Coronary artery (tissue), 2 donors: Measurements from ENCODE around the gene B4GALT2.

Experiments used
- DNase-seq: peaks from one replicate; pipeline ENCODE4 v3.0.0-alpha.2; 2017; ENCODE audit warnings: low spot score
- H3K27ac ChIP-seq, 2 donors: fragments of 200-600 bp; sonication (generic); one replicate each; pipeline ENCODE4 v1.5.1; 2016 to 2019
- H3K4me3 ChIP-seq: fragments of 200-600 bp; sonication (generic); 2 replicates; pipeline ENCODE4 v1.5.1; 2016; ENCODE audit warnings: mild to moderate bottlenecking, moderate library complexity
- TF ChIP-seq, protein P1 (sequence below): fragments of 200-600 bp; sonication (generic); IDR thresholded peaks from one replicate; pipeline ENCODE4 v1.5.1; 2019; ENCODE audit warnings: antibody characterized with exemption

The B4GALT2 gene

DNA sequence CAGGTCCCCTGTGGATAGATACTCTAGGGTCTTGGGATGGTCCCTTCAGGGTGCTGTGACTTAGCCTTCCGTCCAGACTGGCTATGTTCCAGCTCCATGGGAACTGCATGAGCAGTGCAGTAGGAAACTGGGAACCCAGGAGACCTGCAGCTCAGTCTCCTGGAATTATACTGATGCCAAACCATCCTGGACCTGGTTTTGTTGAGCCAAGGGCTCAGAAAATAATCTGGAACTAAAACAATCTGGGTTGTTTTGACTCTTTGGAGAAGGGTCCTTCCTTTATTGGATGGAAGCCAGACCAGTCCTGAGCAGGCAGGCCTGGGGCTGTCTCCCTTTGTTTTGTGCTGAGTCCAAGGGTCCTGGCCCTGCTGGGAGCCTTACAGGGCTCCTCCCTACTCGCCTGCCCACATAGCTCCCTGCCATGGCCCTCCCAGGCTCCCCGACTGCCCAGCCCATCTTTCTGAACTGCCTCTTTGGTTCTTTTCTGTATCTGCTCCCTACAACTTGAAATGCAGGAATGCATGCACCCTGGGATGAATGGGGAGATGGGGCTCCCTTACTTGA, 31.1 kb upstream of the B4GALT2 start:
- TF ChIP-seq, protein P1, sequence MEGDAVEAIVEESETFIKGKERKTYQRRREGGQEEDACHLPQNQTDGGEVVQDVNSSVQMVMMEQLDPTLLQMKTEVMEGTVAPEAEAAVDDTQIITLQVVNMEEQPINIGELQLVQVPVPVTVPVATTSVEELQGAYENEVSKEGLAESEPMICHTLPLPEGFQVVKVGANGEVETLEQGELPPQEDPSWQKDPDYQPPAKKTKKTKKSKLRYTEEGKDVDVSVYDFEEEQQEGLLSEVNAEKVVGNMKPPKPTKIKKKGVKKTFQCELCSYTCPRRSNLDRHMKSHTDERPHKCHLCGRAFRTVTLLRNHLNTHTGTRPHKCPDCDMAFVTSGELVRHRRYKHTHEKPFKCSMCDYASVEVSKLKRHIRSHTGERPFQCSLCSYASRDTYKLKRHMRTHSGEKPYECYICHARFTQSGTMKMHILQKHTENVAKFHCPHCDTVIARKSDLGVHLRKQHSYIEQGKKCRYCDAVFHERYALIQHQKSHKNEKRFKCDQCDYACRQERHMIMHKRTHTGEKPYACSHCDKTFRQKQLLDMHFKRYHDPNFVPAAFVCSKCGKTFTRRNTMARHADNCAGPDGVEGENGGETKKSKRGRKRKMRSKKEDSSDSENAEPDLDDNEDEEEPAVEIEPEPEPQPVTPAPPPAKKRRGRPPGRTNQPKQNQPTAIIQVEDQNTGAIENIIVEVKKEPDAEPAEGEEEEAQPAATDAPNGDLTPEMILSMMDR, result no peak
- no peak for DNase-seq
- peak overlapping the region; percentile 92 to 98 for H3K27ac ChIP-seq
- peak overlapping the region; percentile 98 for H3K4me3 ChIP-seq

DNA sequence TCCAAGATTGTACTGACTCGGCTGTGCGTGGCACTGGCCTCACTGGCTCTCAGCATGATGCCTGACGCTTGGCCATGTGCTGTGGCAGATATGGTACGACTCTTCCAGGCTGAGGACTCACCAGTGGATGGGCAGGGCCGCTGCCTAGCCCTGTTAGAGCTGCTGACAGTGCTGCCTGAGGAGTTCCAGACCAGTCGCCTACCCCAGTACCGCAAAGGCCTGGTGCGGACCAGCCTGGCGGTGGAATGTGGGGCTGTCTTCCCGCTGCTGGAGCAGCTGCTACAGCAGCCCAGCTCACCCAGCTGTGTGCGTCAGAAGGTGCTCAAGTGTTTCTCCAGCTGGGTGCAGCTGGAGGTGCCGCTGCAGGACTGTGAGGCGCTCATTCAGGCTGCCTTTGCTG, 29.3 kb upstream of the B4GALT2 start:
- no peak for DNase-seq
- TF ChIP-seq, protein P1, result no peak
- H3K27ac ChIP-seq, result no peak overlapping the region
- H3K4me3 ChIP-seq, result no peak overlapping the region

DNA sequence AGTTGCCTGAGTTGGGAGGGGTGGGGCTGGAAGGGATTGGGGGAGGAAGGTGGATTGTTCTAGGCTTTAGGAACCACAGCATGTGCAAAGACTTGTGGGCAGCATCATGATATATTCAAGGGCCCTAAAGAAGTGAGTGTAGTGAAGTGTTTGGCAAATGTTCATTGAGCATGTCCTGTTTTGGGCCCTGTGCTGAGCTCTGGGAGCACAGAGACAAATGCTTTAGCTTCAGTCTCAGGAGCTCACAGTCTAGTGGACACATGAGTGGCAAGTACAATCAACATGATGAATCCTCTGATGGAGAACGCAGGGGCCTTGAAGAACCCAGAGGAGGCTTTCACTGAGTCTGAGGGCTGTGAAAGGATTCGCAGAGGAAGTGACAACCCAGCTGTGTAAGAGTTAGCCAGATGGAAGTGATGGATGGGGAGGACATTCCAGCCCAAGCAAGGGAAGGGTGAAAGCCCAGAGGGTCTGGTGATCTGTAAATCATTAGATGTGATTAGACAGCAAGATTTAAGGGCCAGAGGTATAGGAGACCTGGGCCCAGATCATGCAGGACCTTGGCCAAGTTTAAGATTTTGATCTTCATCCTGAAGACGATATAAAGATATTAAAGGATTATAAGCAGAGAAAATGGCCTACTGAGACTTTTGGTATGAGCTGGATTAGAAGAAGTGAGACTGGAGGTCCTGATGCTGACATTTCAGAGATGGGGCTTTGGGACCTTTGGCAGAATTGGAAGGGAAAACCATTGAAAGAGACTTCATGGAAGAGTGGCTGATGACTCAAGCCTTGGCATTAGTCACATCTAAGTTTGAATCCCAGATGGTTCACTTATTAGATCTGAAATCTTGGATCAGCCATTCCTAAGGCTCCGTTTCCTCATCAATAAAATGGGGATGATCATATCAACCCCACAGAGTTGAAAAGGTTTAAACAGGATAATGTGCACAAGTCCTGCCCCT, 27.7 kb upstream of the B4GALT2 start:
- TF ChIP-seq, protein P1, result no peak
- H3K27ac ChIP-seq, result no peak overlapping the region
- DNase-seq, result no peak
- H3K4me3 ChIP-seq, result no peak overlapping the region

DNA sequence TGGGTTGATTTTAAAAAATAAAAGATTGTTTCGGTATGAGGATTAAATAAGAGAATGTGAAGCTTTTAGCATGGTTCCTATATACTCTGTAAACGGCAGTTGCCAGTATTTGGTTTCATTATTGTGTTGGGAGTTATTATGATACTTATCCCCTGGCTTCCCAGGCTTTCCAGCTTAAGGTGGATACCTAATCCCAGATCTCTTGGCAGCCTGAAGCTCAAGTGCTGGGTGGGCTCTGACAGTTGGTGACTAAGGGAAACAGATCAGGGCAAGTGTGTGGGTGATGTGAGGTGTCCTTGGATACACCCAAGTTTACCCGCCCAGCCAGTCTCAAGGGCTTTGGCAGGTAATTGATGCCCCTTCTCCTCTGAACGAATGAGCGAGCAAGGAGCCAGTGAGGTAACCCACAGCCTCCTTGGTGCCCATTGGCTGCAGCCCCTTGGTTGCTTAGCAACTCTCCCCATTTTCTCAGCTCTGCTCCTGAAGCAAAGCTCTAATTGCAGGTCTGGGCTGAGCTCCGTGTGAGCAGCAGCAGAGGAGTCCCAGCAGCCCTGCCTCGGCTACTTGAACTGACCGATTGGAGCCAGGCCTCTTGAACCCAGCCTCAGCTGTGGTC, 26.2 kb upstream of the B4GALT2 start:
- Histone ChIP-seq H3K27ac (no peak overlapping the region), H3K4me3 (no peak overlapping the region)
- TF ChIP-seq, protein P1, result no peak
- no peak for DNase-seq

DNA sequence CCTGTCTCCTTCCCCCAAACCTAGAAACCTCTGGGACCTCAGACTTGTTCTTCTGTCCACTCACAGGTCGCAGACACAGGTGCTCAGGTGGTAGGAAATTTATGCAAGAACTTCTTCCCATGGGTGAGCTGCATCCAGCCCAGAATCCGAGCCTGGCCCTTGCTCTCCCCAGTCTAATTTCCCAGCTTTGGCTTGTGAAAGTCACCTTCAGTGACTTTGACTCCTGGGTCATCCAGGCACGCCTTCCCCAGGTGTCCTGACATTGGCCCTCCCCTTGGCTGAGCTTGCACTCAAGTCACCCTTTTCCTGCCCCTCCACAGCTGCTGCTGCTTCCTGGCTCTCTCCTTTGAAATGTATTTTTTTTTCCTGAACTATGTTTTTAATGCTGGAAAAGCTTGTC, 25.6 kb upstream of the B4GALT2 start:
- TF ChIP-seq, protein P1, result no peak
- DNase-seq, result no peak
- H3K27ac ChIP-seq, result no peak overlapping the region
- H3K4me3 ChIP-seq, result no peak overlapping the region

DNA sequence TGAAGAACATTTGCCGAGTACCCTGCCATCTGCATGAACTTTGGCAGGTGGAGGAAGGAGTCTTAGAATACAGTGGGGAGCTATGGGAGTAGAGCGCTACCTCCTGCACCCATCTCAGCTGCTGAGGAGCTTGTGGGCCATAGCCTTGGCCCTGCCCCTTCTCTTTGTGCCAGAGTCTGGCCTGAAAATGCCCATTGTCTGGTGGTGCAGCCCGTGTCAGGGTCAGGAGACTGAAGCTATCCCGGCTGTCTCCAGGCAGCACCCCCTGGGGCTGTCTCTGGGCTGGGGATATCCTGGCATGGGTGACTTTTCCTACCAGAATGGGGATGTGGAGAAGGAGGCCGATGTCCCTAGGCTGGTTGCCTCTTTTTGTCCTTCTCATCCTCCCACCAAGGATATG, 25.0 kb upstream of the B4GALT2 start:
- H3K27ac ChIP-seq, result no peak overlapping the region
- DNase-seq, result no peak
- TF ChIP-seq, protein P1, result no peak
- H3K4me3 ChIP-seq, result no peak overlapping the region
